MCF 10A (cell line): ENCODE data around the gene GABRR2. TPM values are rescaled to one million over a fixed set of nuclear protein-coding genes. Genes with fewer than 3 reads are reported as not detected.

Source experiments
- BruUV-seq: library from RNA; stranded (reverse); fragments of 400-500 nt; replicated peaks from 2 replicates; lab custom pipeline; 2021; lab: Mats Ljungman, UMichigan
- CTCF ChIA-PET: fragments of 300-600 bp; sonication (Branson Sonifier 250); formaldehyde crosslinking; extraction: SDS; loops from one replicate; lab custom pipeline; 2021; ENCODE audit warnings: antibody characterized with exemption, inconsistent platforms; lab: Yijun Ruan, JAX
- POLR2A ChIA-PET: fragments of 300-600, 350-650 bp; sonication (Branson Sonifier 250); formaldehyde crosslinking; extraction: SDS; loops from one replicate; lab custom pipeline; 2020; ENCODE audit warnings: antibody characterized with exemption, inconsistent platforms; lab: Yijun Ruan, JAX
- DNase-seq: peaks from one replicate; pipeline ENCODE4 v3.0.0-alpha.2; 2018; ENCODE audit not compliant: unreplicated experiment
- H3K27ac Mint-ChIP-seq: one replicate; pipeline ENCODE4 v1.8.0; 2022; ENCODE audit warnings: mild to moderate bottlenecking, low read depth, mixed read lengths; ENCODE audit not compliant: unreplicated experiment
- H3K27me3 Mint-ChIP-seq: one replicate; pipeline ENCODE4 v1.8.0; 2022; ENCODE audit warnings: mixed read lengths; ENCODE audit not compliant: insufficient read depth, unreplicated experiment
- H3K36me3 Mint-ChIP-seq: one replicate; pipeline ENCODE4 v1.8.0; 2022; ENCODE audit warnings: mild to moderate bottlenecking, moderate library complexity, mixed read lengths; ENCODE audit not compliant: insufficient read depth, unreplicated experiment
- H3K4me1 Mint-ChIP-seq: one replicate; pipeline ENCODE4 v1.8.0; 2022; ENCODE audit warnings: mixed read lengths; ENCODE audit not compliant: insufficient read depth, unreplicated experiment
- H3K4me3 Mint-ChIP-seq: one replicate; pipeline ENCODE4 v1.8.0; 2022; ENCODE audit warnings: mild to moderate bottlenecking, moderate library complexity, mixed read lengths; ENCODE audit not compliant: unreplicated experiment
- H3K9me3 Mint-ChIP-seq: one replicate; pipeline ENCODE4 v1.8.0; 2022; ENCODE audit warnings: mixed read lengths; ENCODE audit not compliant: unreplicated experiment
- CTCF ChIP-seq: fragments of 200-600 bp; IDR thresholded peaks from one replicate; pipeline ENCODE4 v1.8.0; 2022; ENCODE audit warnings: antibody characterized with exemption, mild to moderate bottlenecking; ENCODE audit not compliant: unreplicated experiment
- intact Hi-C: fragments of 100-400 bp; cut with micrococcal nuclease; formaldehyde crosslinking; loops from 2 replicates; pipeline ENCODE4 v1.14.1; 2022
- total RNA-seq: library from RNA; stranded (reverse); gene quantifications from 2 replicates; pipeline ENCODE4 v1.2.3, GENCODE V29; 2022

GABRR2 gene
- total RNA-seq, 1 experiment from 2014 or later, result not detected

- BruUV-seq, result no TSS peak
- no peak for TF ChIP-seq CTCF
- Mint-ChIP-seq H3K4me3 (no peak overlapping the region), H3K36me3 (no peaks in the 10 kb centered on the region), H3K4me1 (peaks cover 3% of the 10 kb centered on the region), H3K9me3 (peaks cover 12% of the 10 kb centered on the region), H3K27me3 (peaks cover 62% of the 10 kb centered on the region), H3K27ac (no peak overlapping the region)
- POLR2A ChIA-PET, result no interaction called here
- CTCF ChIA-PET, result interaction anchor here (0.6 kb wide), 1 partner anchor 14 kb away, joined by 3 read pairs; no protein-coding TSS in a partner anchor
- DNase-seq, result no peak
- intact Hi-C loops, result no loop called here
Measured at GRCh38 chr6:89302936-89303335, 12.2 kb downstream of the GABRR2 start.

GRCh38 chr6:89302195-89302770 is 12.8 kb downstream of the GABRR2 start:
- H3K4me3 Mint-ChIP-seq, result no peak overlapping the region
- BruUV-seq, result no TSS peak
- ChIA-PET POLR2A (interaction anchor here (0.6 kb wide), 1 partner anchor 277 kb away, joined by 3 read pairs; no protein-coding TSS in a partner anchor), CTCF (interaction anchor here (0.6 kb wide), 2 partner anchors 42 to 56 kb away, joined by 3 read pairs; no protein-coding TSS in a partner anchor)
- H3K27ac Mint-ChIP-seq, result no peak overlapping the region
- peaks cover 7% of the 10 kb centered on the region for H3K4me1 Mint-ChIP-seq
- no peak for DNase-seq
- peaks cover 62% of the 10 kb centered on the region for H3K27me3 Mint-ChIP-seq
- no peak for TF ChIP-seq CTCF
- intact Hi-C loops, result no loop called here
- H3K9me3 Mint-ChIP-seq, result peaks cover 12% of the 10 kb centered on the region
- H3K36me3 Mint-ChIP-seq, result no peaks in the 10 kb centered on the region

DNA sequence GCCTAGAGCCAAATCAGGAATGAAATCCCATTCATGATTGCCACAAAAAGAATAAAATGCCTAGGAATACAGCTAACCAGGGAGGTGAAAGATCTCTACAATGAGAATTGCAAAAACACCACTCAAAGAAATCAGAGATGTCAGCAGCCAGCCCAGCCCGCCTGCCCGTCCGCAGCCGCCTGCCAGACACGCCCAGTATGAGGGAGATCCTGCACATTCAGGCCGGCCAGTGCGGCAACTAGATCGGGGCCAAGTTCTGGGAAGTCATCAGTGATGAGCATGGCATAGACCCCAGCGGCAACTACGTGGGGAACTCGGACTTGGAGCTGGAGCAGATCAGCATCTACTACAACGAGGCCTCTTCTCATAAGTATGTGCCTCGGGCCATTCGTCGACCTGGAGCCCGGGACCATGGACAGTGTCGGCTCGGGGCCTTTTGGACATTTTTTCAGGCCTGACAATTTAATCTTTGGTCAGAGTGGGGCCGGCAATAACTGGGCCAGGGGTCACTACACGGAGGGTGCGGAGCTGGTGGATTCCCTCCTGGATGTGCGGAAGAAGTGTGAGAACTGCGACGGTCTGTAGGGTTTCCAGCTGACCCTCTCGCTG is 13.4 kb downstream of the GABRR2 start:
- intact Hi-C loops, result no loop called here
- no peaks in the 10 kb centered on the region for H3K36me3 Mint-ChIP-seq
- H3K27ac Mint-ChIP-seq, result no peak overlapping the region
- CTCF ChIA-PET, result interaction anchor here (0.6 kb wide), 1 partner anchor 43 kb away, joined by 3 read pairs; no protein-coding TSS in a partner anchor
- peaks cover 12% of the 10 kb centered on the region for H3K9me3 Mint-ChIP-seq
- peaks cover 58% of the 10 kb centered on the region for H3K27me3 Mint-ChIP-seq
- no peak for DNase-seq
- BruUV-seq, result no TSS peak
- TF ChIP-seq CTCF, result no peak
- peaks cover 7% of the 10 kb centered on the region for H3K4me1 Mint-ChIP-seq
- no peak overlapping the region for H3K4me3 Mint-ChIP-seq
- POLR2A ChIA-PET, result interaction anchor here (0.6 kb wide), 1 partner anchor 277 kb away, joined by 3 read pairs; no protein-coding TSS in a partner anchor

DNA sequence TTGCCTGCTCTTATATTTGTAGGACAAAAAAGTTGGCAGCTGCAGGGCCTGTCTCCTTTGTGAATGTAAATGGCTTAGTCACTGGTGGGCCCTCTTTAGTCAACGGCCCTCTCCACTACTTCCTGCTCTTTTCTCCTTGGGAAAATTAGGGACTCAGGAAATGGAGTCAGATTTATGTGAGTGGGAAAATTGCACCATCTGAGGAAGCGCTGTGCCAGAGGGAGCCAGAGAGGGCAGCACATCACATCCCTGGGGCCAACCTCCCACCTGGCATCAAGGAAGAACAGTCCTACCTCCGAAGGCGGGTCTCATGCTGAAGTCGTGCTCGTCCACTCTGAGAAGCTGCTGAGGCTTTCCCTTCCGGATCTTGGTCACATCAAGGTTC is 15.6 kb downstream of the GABRR2 start:
- TF ChIP-seq CTCF, result no peak
- peaks cover 7% of the 10 kb centered on the region for H3K4me1 Mint-ChIP-seq
- intact Hi-C loops, result loop anchor here (1.0 to 5.0 kb wide), 2 partner anchors 53 to 152 kb away; partner anchors contain the start of genes PM20D2 and UBE2J1
- BruUV-seq, result no TSS peak
- no peaks in the 10 kb centered on the region for H3K36me3 Mint-ChIP-seq
- peaks cover 42% of the 10 kb centered on the region for H3K27me3 Mint-ChIP-seq
- peak; percentile 56 for DNase-seq
- no peak overlapping the region for H3K4me3 Mint-ChIP-seq
- H3K27ac Mint-ChIP-seq, result no peak overlapping the region
- peaks cover 12% of the 10 kb centered on the region for H3K9me3 Mint-ChIP-seq
- CTCF ChIA-PET, result interaction anchor here (1.8 kb wide), 1 partner anchor 24 kb away, joined by 3 read pairs; no protein-coding TSS in a partner anchor
- POLR2A ChIA-PET, result no interaction called here
